ENCODE results near the gene RPS15A.
"Not testable (repeated sequence)": the region's sequence is repeated elsewhere in the genome, so short reads cannot be mapped to it uniquely, and the experiment has no call there.

RPS15A gene

DNA sequence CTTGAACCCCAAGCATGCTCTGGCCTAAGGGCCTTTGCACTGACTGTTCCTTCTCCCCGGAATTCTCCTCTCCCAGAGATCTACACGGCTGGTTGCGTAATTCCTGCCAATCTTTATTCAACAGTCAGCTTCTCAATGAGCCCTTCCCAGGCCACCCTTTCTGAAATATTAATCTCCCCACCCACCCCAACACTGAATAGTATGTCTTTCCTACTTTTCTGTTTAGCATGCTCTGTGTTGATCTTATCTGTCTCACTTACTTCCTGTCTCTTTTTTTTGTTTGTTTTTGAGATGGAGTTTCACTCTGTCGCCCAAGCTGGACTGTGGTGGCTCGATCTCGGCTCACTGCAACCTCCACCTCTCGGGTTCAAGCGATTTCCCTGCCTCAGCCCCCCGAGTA, 33.5 kb downstream of the RPS15A start:
- DNase-seq (ENCODE audit: low spot score) = not testable (repeated sequence)

DNA sequence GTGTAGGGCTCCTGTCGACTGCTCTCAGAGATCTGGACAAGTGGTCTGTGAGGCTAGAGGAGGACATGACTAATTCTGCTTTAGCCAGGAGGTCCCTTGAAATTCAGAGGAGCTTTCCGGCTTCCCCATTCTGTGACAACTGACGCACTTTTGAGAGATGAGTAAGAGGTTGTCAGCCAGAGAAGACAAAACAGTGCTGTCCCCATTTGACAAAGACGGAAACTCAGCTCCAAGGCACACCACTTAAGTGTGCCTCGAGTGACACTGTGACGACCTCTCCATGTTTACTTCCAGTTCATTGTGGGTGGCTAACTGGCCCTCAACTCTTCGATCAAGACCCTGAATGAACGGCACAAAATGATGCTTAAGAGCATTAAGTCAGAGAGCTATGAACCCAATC, 47.3 kb downstream of the RPS15A start:
- not testable (repeated sequence) for DNase-seq (ENCODE audit: low spot score)

DNA sequence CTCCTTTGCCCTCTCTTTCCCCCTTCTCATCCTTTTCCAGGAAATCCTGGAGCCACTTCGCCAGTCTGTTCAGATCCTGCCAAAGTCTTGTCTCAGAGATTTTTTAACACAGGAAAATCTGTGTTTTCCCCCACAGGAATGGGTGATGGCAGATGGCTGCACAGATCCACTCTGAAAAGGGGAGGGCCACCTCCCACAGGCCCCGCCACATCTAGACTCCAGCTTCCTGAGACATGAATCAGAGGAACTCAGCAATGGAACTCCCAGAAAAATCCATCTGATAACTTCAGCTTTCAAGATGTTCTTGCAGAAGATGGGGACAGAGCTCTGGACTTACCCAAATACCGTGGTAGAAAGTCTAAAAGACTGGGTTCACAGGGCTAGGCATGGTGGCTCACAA, 50.1 kb downstream of the RPS15A start:
- DNase-seq (ENCODE audit: low spot score) = not testable (repeated sequence)

DNA sequence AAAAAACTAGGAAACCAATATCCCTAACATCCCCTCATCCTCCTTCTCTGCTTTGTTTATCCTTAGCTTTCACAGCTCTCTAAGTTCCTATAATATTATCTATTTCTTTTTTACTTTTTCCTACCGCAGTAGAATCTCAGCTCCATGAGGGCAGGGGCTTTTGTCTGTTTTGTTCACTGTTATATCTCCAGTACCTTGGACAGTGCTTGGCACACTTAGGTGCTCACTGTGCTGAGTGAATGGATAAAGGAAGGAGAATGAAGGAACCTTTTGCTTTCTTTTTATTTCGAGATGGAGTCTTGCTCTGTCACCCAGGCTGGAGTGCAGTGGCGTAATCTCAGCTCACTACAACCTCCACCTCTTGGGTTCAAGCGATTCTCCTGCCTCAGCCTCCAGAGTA, 51.4 kb downstream of the RPS15A start:
- not testable (repeated sequence) for DNase-seq (ENCODE audit: low spot score)

DNA sequence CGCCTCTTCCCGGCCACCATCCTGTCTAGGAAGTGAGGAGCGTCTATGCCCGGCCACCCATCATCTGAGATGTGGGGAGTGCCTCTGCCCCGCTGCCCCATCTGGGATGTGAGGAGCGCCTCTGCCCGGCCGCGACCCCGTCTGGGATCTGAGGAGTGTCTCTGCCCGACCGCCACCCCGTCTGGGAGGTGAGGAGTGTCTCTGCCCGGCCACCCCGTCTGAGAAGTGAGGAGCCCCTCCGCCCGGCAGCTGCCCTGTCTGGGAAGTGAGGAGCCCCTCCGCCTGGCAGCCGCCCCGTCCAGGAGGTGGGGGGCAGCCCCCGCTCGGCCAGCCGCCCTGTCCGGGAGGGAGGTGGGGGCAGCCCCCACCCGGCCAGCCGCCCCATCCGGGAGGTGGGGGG, 55.9 kb downstream of the RPS15A start:
- DNase-seq (ENCODE audit: low spot score) = not testable (repeated sequence)
